HepG2 (cell line): ENCODE data around the gene ALDOA. TPM values are rescaled to one million over a fixed set of nuclear protein-coding genes. Genes with fewer than 3 reads are reported as not detected.

ENCODE experiments used
- AHDC1 ChIP-seq: sonication (generic); formaldehyde crosslinking; IDR thresholded peaks from 2 replicates; pipeline ENCODE4 v1.5.1; 2020; ENCODE audit warnings: mild to moderate bottlenecking, missing genetic modification reagents, borderline replicate concordance
- ARNT ChIP-seq: fragments of 450-650 bp; IDR thresholded peaks from 2 replicates; pipeline ENCODE4 v1.6.1; 2017
- CBX1 ChIP-seq: IDR thresholded peaks from one replicate; pipeline ENCODE4 v1.6.1; 2016; ENCODE audit warnings: antibody characterized with exemption, low read depth
- CREB3 ChIP-seq: sonication (generic); formaldehyde crosslinking; IDR thresholded peaks from 2 replicates; pipeline ENCODE4 v1.5.0; 2020; ENCODE audit warnings: missing genetic modification reagents
- FOSL2 ChIP-seq: sonication (generic); formaldehyde crosslinking; IDR thresholded peaks from 2 replicates; pipeline ENCODE4 v1.4.0; 2020; ENCODE audit warnings: missing genetic modification reagents
- PATZ1 ChIP-seq: sonication (generic); formaldehyde crosslinking; IDR thresholded peaks from 2 replicates; pipeline ENCODE4 v1.4.0; 2020; ENCODE audit warnings: missing genetic modification reagents
- RARG ChIP-seq: sonication (generic); formaldehyde crosslinking; IDR thresholded peaks from 2 replicates; pipeline ENCODE4 v1.4.0; 2020; ENCODE audit warnings: low read depth, mild to moderate bottlenecking, missing genetic modification reagents
- TARDBP ChIP-seq: sonication (generic); formaldehyde crosslinking; IDR thresholded peaks from 2 replicates; pipeline ENCODE4 v1.8.0; 2022; ENCODE audit warnings: mild to moderate bottlenecking, missing genetic modification reagents
- TEF ChIP-seq: sonication (generic); formaldehyde crosslinking; IDR thresholded peaks from 2 replicates; pipeline ENCODE4 v1.5.0; 2020; ENCODE audit warnings: missing genetic modification reagents
- THAP9 ChIP-seq: sonication (generic); formaldehyde crosslinking; IDR thresholded peaks from 2 replicates; pipeline ENCODE4; 2020; ENCODE audit warnings: missing genetic modification reagents, mild to moderate bottlenecking, borderline replicate concordance
- ZBTB43 ChIP-seq: sonication (generic); formaldehyde crosslinking; conservative IDR thresholded peaks from 2 replicates; pipeline ENCODE4 v1.4.0; 2020; ENCODE audit warnings: missing genetic modification reagents
- ZNF333 ChIP-seq: sonication (generic); formaldehyde crosslinking; IDR thresholded peaks from 2 replicates; pipeline ENCODE4 v1.4.0; 2020; ENCODE audit warnings: mild to moderate bottlenecking, missing genetic modification reagents, borderline replicate concordance
- ZNF563 ChIP-seq: sonication (generic); formaldehyde crosslinking; IDR thresholded peaks from 2 replicates; pipeline ENCODE4 v1.8.0; 2022; ENCODE audit warnings: mild to moderate bottlenecking, moderate library complexity, missing genetic modification reagents
- ZSCAN29 ChIP-seq: sonication (generic); formaldehyde crosslinking; conservative IDR thresholded peaks from 2 replicates; pipeline ENCODE4 v1.4.0; 2020; ENCODE audit warnings: mild to moderate bottlenecking, missing genetic modification reagents
- polyA plus RNA-seq, 8 experiments: library from polyadenylated mRNA; depleted of rRNA in 3 of 8; stranded (reverse) in 7 of 8; unstranded in 1 of 8; fragments of >200 nt; fragmentation: Illumina TruSeq in 4 of 8; extraction: Trizol in 4 of 8; gene quantifications; 2 replicates each; pipeline versions ENCODE4 v1.2.1 to v1.2.3, GENCODE V29; 2011 to 2016; ENCODE audit warnings: low read depth in 4 of 8, missing spikeins in 1 of 8, mixed read lengths in 1 of 8; ENCODE audit not compliant: insufficient read depth in 1 of 8
- total RNA-seq, 5 experiments: library from RNA; depleted of rRNA; stranded (reverse); fragments of >200 nt; fragmentation: Illumina TruSeq; extraction: Trizol; gene quantifications; 2 replicates each; pipeline ENCODE4 v1.2.3, GENCODE V29; 2016; ENCODE audit warnings: low read depth in 1 of 5

ALDOA gene
- total and polyA plus RNA-seq, 2 of the 13 experiments (the other 11 are each of a cell fraction or from before 2014, with no cell fraction given) = 925 to 1,884 TPM

- TF ChIP-seq PATZ1 (peak; percentile 50), ZNF333 (peak; percentile 97), THAP9 (peak; percentile 77; the same call in 1 of the 2 replicates), CBX1 (peak; percentile 38), AHDC1 (CRISPR knock-in tag) (no peak), RARG (no peak), CREB3 (CRISPR knock-in tag) (0 out of 2 replicates have a peak, but pooled peaks have one; percentile 61), ZSCAN29 (CRISPR knock-in tag) (no peak), TARDBP (CRISPR knock-in tag) (peak; percentile 45; the same call in 1 of the 2 replicates), ARNT (no peak), ZNF563 (CRISPR knock-in tag) (peak; percentile 93), ZBTB43 (CRISPR knock-in tag) (no peak), FOSL2 (CRISPR knock-in tag) (peak; percentile 40), TEF (no peak)
Measured at GRCh38 chr16:30112197-30113030, 46.9 kb downstream of the ALDOA start (continued).
